K562 (cell line): ENCODE measurements around the gene ARL10. TPM values are rescaled to one million over a fixed set of nuclear protein-coding genes. Genes with fewer than 3 reads are reported as not detected.
A peak's percentile ranks its signal among the peaks of the same experiment; 100 is the strongest.

Experiments
- ATF3 ChIP-seq, 2 experiments: fragments of 450-650 bp in 1 of 2; sonication (generic) in 1 of 2; formaldehyde crosslinking in 1 of 2; IDR thresholded peaks in 1 of 2; conservative IDR thresholded peaks in 1 of 2; 2 replicates each; pipeline versions ENCODE4 v1.6.1 to v1.8.1; 2016 to 2023; ENCODE audit warnings: mild to moderate bottlenecking in 2 of 2, moderate library complexity in 2 of 2, inconsistent platforms in 1 of 2, missing genetic modification reagents in 1 of 2
- EWSR1 ChIP-seq: fragments of 450-650 bp; IDR thresholded peaks from 2 replicates; pipeline ENCODE4 v1.6.1; 2018; ENCODE audit warnings: borderline replicate concordance, mild to moderate bottlenecking, low read depth, moderate library complexity; ENCODE audit not compliant: partially characterized antibody
- FOSL1 ChIP-seq: fragments of 200-800 bp; sonication (Bioruptor generic); conservative IDR thresholded peaks from 2 replicates; pipeline ENCODE4 v1.6.1; 2016; ENCODE audit warnings: missing genetic modification characterization, missing compliant biosample characterization
- JUND ChIP-seq, 2 experiments: IDR thresholded peaks; 2 replicates in 1 of 2; 3 replicates in 1 of 2; pipeline ENCODE4 v1.6.1; 2011; ENCODE audit warnings: borderline replicate concordance in 2 of 2, low read depth in 2 of 2, low read length in 2 of 2, improper control_type of control experiment in 1 of 2, missing biosample characterization in 1 of 2, missing genetic modification characterization in 1 of 2, missing genetic modification reagents in 1 of 2
- KDM1A ChIP-seq, 2 experiments: fragments of 450-650 bp; IDR thresholded peaks; 2 replicates each; pipeline ENCODE4 v1.6.1; 2016; ENCODE audit warnings: mild to moderate bottlenecking in 2 of 2
- KLF6 ChIP-seq: fragments of 250-450 bp; sonication (Bioruptor Pico); IDR thresholded peaks from 2 replicates; pipeline ENCODE4 v1.4.0; 2020; ENCODE audit warnings: mild to moderate bottlenecking, moderate library complexity, borderline replicate concordance
- LEF1 ChIP-seq: fragments of 450-650 bp; IDR thresholded peaks from 2 replicates; pipeline ENCODE4 v1.6.1; 2016; ENCODE audit warnings: mild to moderate bottlenecking
- TSC22D4 ChIP-seq: fragments of 450-650 bp; IDR thresholded peaks from 2 replicates; pipeline ENCODE4 v1.6.1; 2016; ENCODE audit warnings: missing genetic modification characterization, missing biosample characterization, control low read depth
- ZBTB1 ChIP-seq: sonication (generic); formaldehyde crosslinking; IDR thresholded peaks from 2 replicates; pipeline ENCODE4 v1.8.1; 2023; ENCODE audit warnings: missing genetic modification reagents, low read depth, mild to moderate bottlenecking, borderline replicate concordance
- ZBTB26 ChIP-seq: fragments of 450-650 bp; formaldehyde crosslinking; IDR thresholded peaks from 2 replicates; pipeline ENCODE4 v1.4.0; 2022; ENCODE audit warnings: missing genetic modification characterization
- ZC3H11A ChIP-seq: IDR thresholded peaks from 2 replicates; pipeline ENCODE4 v1.6.1; 2012; ENCODE audit warnings: low read depth, low read length, improper control_type of control experiment
- ZNF143 ChIP-seq: sonication (generic); formaldehyde crosslinking; IDR thresholded peaks from 2 replicates; pipeline ENCODE4 v1.9.0; 2022; ENCODE audit warnings: mild to moderate bottlenecking, missing genetic modification reagents
- ZNF707 ChIP-seq: fragments of 250-450 bp; sonication (Bioruptor Pico); conservative IDR thresholded peaks from 2 replicates; pipeline ENCODE4 v1.8.0; 2022; ENCODE audit warnings: inconsistent platforms, mild to moderate bottlenecking, moderate library complexity
- polyA plus RNA-seq, 8 experiments: library from polyadenylated mRNA; depleted of rRNA in 4 of 8; stranded (reverse) in 5 of 8; unstranded in 3 of 8; fragments of >200 nt; fragmentation: Nextera tagmentation in 2 of 8; fragmentation: Illumina TruSeq in 1 of 8; extraction: Ambion mirVana in 2 of 8; extraction: Trizol in 1 of 8; gene quantifications; 2 replicates each; pipeline versions ENCODE4 v1.2.1 to v1.2.3, GENCODE V29; 2011 to 2014; ENCODE audit warnings: inconsistent platforms in 1 of 8, missing spikeins in 1 of 8
- total RNA-seq, 7 experiments: library from RNA; depleted of rRNA in 6 of 7; stranded (reverse); fragments of >200 nt in 6 of 7; fragmentation: Illumina TruSeq in 2 of 7; extraction: Trizol in 2 of 7; gene quantifications; 2 replicates each; pipeline versions ENCODE4 v1.2.1 to v1.2.3, GENCODE V29; 2011 to 2021; ENCODE audit warnings: low replicate concordance in 1 of 7
- TF ChIP-seq, protein P1 (sequence below), 2 experiments: IDR thresholded peaks; 2 replicates each; pipeline ENCODE4 v1.6.1; 2012; ENCODE audit warnings: improper control_type of control experiment in 2 of 2, low read depth in 2 of 2, low read length in 2 of 2, borderline replicate concordance in 1 of 2
- TF ChIP-seq, protein P2 (sequence below): fragments of 450-650 bp; IDR thresholded peaks from 2 replicates; pipeline ENCODE4 v1.6.1; 2014; ENCODE audit warnings: low read depth, mild to moderate bottlenecking, moderate library complexity, borderline replicate concordance
- TF ChIP-seq, protein P3 (sequence below): sonication (generic); formaldehyde crosslinking; IDR thresholded peaks from 2 replicates; pipeline ENCODE4 v1.8.1; 2023; ENCODE audit warnings: mild to moderate bottlenecking, missing genetic modification reagents

The ARL10 gene
- total and polyA plus RNA-seq, 9 of the 15 experiments (the other 6 are each of a cell fraction or from before 2014, with no cell fraction given): under 0.01 to 0.40 (median 0.34) TPM; not detected in 3

GRCh38 chr5:176415952-176416924 is 51.0 kb downstream of the ARL10 start, which contains the start of gene CLTB (continued):
- TF ChIP-seq ZNF707 (CRISPR knock-in tag) (no peak), LEF1 (no peak), KLF6 (CRISPR knock-in tag) (no peak), ATF3 (IDR thresholded peaks at IDR 0.05) (peak; percentile 70), ATF3 (CRISPR knock-in tag; conservative IDR thresholded peaks at IDR 0.05) (no peak), FOSL1 (tag) (peak; percentile 53), ZNF143 (CRISPR knock-in tag) (no peak), TSC22D4 (tag) (no peak), ZC3H11A (0 out of 2 replicates have a peak, but pooled peaks have one; percentile 35), JUND (IDR thresholded peaks at IDR 0.05; ENCODE audit: borderline replicate concordance, low read depth, low read length) (peak; percentile 95), JUND (tag; IDR thresholded peaks at IDR 0.05; ENCODE audit: borderline replicate concordance, low read depth, low read length) (peak; percentile 75; the same call in 1 of the 3 replicates), KDM1A (IDR thresholded peaks at IDR 0.05) (no peak), ZBTB1 (CRISPR knock-in tag) (peak; percentile 92), ZBTB26 (CRISPR knock-in tag) (no peak), EWSR1 (no peak)
- TF ChIP-seq, protein P1, sequence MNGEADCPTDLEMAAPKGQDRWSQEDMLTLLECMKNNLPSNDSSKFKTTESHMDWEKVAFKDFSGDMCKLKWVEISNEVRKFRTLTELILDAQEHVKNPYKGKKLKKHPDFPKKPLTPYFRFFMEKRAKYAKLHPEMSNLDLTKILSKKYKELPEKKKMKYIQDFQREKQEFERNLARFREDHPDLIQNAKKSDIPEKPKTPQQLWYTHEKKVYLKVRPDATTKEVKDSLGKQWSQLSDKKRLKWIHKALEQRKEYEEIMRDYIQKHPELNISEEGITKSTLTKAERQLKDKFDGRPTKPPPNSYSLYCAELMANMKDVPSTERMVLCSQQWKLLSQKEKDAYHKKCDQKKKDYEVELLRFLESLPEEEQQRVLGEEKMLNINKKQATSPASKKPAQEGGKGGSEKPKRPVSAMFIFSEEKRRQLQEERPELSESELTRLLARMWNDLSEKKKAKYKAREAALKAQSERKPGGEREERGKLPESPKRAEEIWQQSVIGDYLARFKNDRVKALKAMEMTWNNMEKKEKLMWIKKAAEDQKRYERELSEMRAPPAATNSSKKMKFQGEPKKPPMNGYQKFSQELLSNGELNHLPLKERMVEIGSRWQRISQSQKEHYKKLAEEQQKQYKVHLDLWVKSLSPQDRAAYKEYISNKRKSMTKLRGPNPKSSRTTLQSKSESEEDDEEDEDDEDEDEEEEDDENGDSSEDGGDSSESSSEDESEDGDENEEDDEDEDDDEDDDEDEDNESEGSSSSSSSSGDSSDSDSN (IDR thresholded peaks at IDR 0.05; ENCODE audit: borderline replicate concordance in 1 of 2, low read depth in 2 of 2, low read length in 2 of 2): peak in 1 of 2 experiments; percentile 82; a peak in 2 of 4 replicates
- TF ChIP-seq, protein P2, sequence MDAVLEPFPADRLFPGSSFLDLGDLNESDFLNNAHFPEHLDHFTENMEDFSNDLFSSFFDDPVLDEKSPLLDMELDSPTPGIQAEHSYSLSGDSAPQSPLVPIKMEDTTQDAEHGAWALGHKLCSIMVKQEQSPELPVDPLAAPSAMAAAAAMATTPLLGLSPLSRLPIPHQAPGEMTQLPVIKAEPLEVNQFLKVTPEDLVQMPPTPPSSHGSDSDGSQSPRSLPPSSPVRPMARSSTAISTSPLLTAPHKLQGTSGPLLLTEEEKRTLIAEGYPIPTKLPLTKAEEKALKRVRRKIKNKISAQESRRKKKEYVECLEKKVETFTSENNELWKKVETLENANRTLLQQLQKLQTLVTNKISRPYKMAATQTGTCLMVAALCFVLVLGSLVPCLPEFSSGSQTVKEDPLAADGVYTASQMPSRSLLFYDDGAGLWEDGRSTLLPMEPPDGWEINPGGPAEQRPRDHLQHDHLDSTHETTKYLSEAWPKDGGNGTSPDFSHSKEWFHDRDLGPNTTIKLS: peak; percentile 66
- TF ChIP-seq, protein P3, sequence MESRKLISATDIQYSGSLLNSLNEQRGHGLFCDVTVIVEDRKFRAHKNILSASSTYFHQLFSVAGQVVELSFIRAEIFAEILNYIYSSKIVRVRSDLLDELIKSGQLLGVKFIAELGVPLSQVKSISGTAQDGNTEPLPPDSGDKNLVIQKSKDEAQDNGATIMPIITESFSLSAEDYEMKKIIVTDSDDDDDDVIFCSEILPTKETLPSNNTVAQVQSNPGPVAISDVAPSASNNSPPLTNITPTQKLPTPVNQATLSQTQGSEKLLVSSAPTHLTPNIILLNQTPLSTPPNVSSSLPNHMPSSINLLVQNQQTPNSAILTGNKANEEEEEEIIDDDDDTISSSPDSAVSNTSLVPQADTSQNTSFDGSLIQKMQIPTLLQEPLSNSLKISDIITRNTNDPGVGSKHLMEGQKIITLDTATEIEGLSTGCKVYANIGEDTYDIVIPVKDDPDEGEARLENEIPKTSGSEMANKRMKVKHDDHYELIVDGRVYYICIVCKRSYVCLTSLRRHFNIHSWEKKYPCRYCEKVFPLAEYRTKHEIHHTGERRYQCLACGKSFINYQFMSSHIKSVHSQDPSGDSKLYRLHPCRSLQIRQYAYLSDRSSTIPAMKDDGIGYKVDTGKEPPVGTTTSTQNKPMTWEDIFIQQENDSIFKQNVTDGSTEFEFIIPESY: peak; percentile 70
